SK-N-SH (cell line): ENCODE data around the gene ITGA1. TPM values are rescaled to one million over a fixed set of nuclear protein-coding genes. Genes with fewer than 3 reads are reported as not detected.

Source experiments
- CTCF ChIA-PET: fragments of 300-600, 350-600 bp; formaldehyde crosslinking; extraction: SDS; loops from one replicate; lab custom pipeline; 2021; lab: Yijun Ruan, JAX
- POLR2A ChIA-PET: fragments of 350-600 bp; sonication (Branson Sonifier 250); formaldehyde crosslinking; extraction: SDS; loops from one replicate; lab custom pipeline; 2020; ENCODE audit warnings: antibody characterized with exemption, inconsistent platforms; lab: Yijun Ruan, JAX
- DNase-seq: peaks from one replicate; pipeline ENCODE4 v3.0.0; 2012
- H2AFZ ChIP-seq: fragments of 200-600 bp; sonication (generic); 2 replicates; pipeline ENCODE4 v1.8.1; 2016; ENCODE audit warnings: antibody characterized with exemption, mild to moderate bottlenecking, low read depth
- H3F3A ChIP-seq: fragments of 200-600 bp; sonication (generic); replicated peaks from 2 replicates; pipeline ENCODE3; 2016; ENCODE audit warnings: antibody characterized with exemption, mild to moderate bottlenecking; ENCODE audit not compliant: insufficient read depth
- H3K27ac ChIP-seq, 2 experiments: fragments of 200-500 bp in 1 of 2; fragments of 200-600 bp in 1 of 2; sonication (Bioruptor generic) in 1 of 2; sonication (generic), shearing (Covaris generic) in 1 of 2; 2 replicates each; pipeline versions ENCODE4 v1.5.1 to v1.6.1; 2014 to 2016; ENCODE audit warnings: low read depth in 2 of 2, inconsistent platforms in 1 of 2, low read length in 1 of 2, mild to moderate bottlenecking in 1 of 2, mixed read lengths in 1 of 2
- H3K27me3 ChIP-seq: fragments of 200-600 bp; sonication (generic), shearing (Covaris generic); 2 replicates; pipeline ENCODE4 v1.6.1; 2016; ENCODE audit warnings: mixed run types; ENCODE audit not compliant: insufficient read depth
- H3K36me3 ChIP-seq, 2 experiments: fragments of 200-500 bp in 1 of 2; fragments of 200-600 bp in 1 of 2; sonication (Bioruptor generic) in 1 of 2; sonication (generic) in 1 of 2; replicated peaks in 1 of 2; 2 replicates each; pipeline versions ENCODE3 to v1.5.1; 2014 to 2016; ENCODE audit warnings: low read length in 1 of 2, mild to moderate bottlenecking in 1 of 2; ENCODE audit not compliant: insufficient read depth in 2 of 2, control insufficient read depth in 1 of 2
- H3K4me1 ChIP-seq, 2 experiments: fragments of 200-500 bp in 1 of 2; fragments of 200-600 bp in 1 of 2; sonication (Bioruptor generic) in 1 of 2; sonication (generic), shearing (Covaris generic) in 1 of 2; 2 replicates each; pipeline versions ENCODE4 v1.5.1 to v1.6.1; 2014 to 2016; ENCODE audit warnings: low read depth in 1 of 2, low read length in 1 of 2, mixed run types in 1 of 2; ENCODE audit not compliant: insufficient read depth in 2 of 2, control insufficient read depth in 1 of 2
- H3K4me2 ChIP-seq: fragments of 200-600 bp; sonication (generic), shearing (Covaris generic); 2 replicates; pipeline ENCODE4 v1.6.1; 2017; ENCODE audit warnings: mixed run types
- H3K4me3 ChIP-seq, 2 experiments: fragments of 200-500 bp in 1 of 2; fragments of 200-600 bp in 1 of 2; sonication (Bioruptor generic) in 1 of 2; sonication (generic), shearing (Covaris generic) in 1 of 2; 2 replicates each; pipeline versions ENCODE4 v1.5.1 to v1.8.1; 2014 to 2016; ENCODE audit warnings: low read depth in 2 of 2, inconsistent platforms in 1 of 2, low read length in 1 of 2, mild to moderate bottlenecking in 1 of 2, mixed read lengths in 1 of 2, moderate library complexity in 1 of 2
- H3K79me2 ChIP-seq: fragments of 200-600 bp; sonication (generic); 2 replicates; pipeline ENCODE4 v1.8.1; 2017; ENCODE audit warnings: mild to moderate bottlenecking; ENCODE audit not compliant: insufficient read depth
- H3K9ac ChIP-seq: fragments of 200-600 bp; sonication (generic); 2 replicates; pipeline ENCODE4 v1.6.1; 2017; ENCODE audit warnings: mixed run types
- H3K9me2 ChIP-seq: fragments of 200-600 bp; sonication (generic); 2 replicates; pipeline ENCODE4 v1.6.1; 2017; ENCODE audit warnings: mixed run types
- H3K9me3 ChIP-seq: fragments of 200-600 bp; sonication (generic); 2 replicates; pipeline ENCODE4 v1.6.1; 2017; ENCODE audit warnings: mixed run types, mild to moderate bottlenecking, moderate library complexity
- H4K20me1 ChIP-seq: fragments of 200-600 bp; sonication (generic); 2 replicates; pipeline ENCODE4 v1.6.1; 2017; ENCODE audit warnings: mild to moderate bottlenecking, mixed run types; ENCODE audit not compliant: insufficient read depth
- CHD2 ChIP-seq: fragments of 150-350 bp; IDR thresholded peaks from 2 replicates; pipeline ENCODE4 v1.6.1; 2018; ENCODE audit warnings: low read length; ENCODE audit not compliant: partially characterized antibody
- CTCF ChIP-seq: fragments of 200-600 bp; sonication (generic); IDR thresholded peaks from 2 replicates; pipeline ENCODE4 v1.6.1; 2017; ENCODE audit warnings: antibody characterized with exemption, mild to moderate bottlenecking, moderate library complexity
- FOSL2 ChIP-seq: IDR thresholded peaks from 2 replicates; pipeline ENCODE4 v1.4.0; 2012; ENCODE audit warnings: low read depth, mild to moderate bottlenecking, moderate library complexity, borderline replicate concordance
- FOXJ3 ChIP-seq: sonication (generic); formaldehyde crosslinking; IDR thresholded peaks from 2 replicates; pipeline ENCODE4 v1.5.1; 2020; ENCODE audit warnings: mild to moderate bottlenecking, missing genetic modification reagents
- POLR2AphosphoS5 ChIP-seq: IDR thresholded peaks from 2 replicates; pipeline ENCODE4 v1.6.1; 2012; ENCODE audit warnings: low read depth, low read length
- RFX5 ChIP-seq: IDR thresholded peaks from 2 replicates; pipeline ENCODE4 v1.6.1; 2012; ENCODE audit warnings: mild to moderate bottlenecking, improper control_type of control experiment, low read length
- RXRA ChIP-seq: IDR thresholded peaks from 2 replicates; pipeline ENCODE4 v1.4.0; 2012; ENCODE audit warnings: low read depth, mild to moderate bottlenecking, borderline replicate concordance
- TAF1 ChIP-seq: IDR thresholded peaks from 2 replicates; pipeline ENCODE4 v1.6.1; 2012; ENCODE audit warnings: low read depth, mild to moderate bottlenecking, low read length, moderate library complexity, borderline replicate concordance
- TCF12 ChIP-seq: IDR thresholded peaks from 2 replicates; pipeline ENCODE4 v1.4.0; 2012
- USF1 ChIP-seq: IDR thresholded peaks from 2 replicates; pipeline ENCODE4 v1.4.0; 2012; ENCODE audit warnings: low read depth, borderline replicate concordance
- YY1 ChIP-seq: IDR thresholded peaks from 2 replicates; pipeline ENCODE4 v1.4.0; 2012; ENCODE audit warnings: low read depth, mild to moderate bottlenecking
- ZBTB33 ChIP-seq: IDR thresholded peaks from 2 replicates; pipeline ENCODE4 v1.4.0; 2012; ENCODE audit warnings: low read depth, borderline replicate concordance
- WGBS: methylation state at CpG from one replicate; pipeline ENCODE4 v1.1.6; 2017; ENCODE audit warnings: low lambda C conversion rate; 5-methylcytosine and 5-hydroxymethylcytosine counted together
- polyA plus RNA-seq, 3 experiments: library from polyadenylated mRNA; depleted of rRNA; stranded (reverse); fragments of >200 nt; gene quantifications; 2 replicates each; pipeline ENCODE4 v1.2.3, GENCODE V29; 2012
- TF ChIP-seq, protein P1 (sequence below): fragments of 150-350 bp; IDR thresholded peaks from 2 replicates; pipeline ENCODE4 v1.6.1; 2017; ENCODE audit warnings: antibody characterized with exemption, low read length, low read depth, borderline replicate concordance

The ITGA1 gene
- polyA plus RNA-seq, 1 of the 3 experiments (the other 2 are of a cell fraction): 7.7 TPM

DNA sequence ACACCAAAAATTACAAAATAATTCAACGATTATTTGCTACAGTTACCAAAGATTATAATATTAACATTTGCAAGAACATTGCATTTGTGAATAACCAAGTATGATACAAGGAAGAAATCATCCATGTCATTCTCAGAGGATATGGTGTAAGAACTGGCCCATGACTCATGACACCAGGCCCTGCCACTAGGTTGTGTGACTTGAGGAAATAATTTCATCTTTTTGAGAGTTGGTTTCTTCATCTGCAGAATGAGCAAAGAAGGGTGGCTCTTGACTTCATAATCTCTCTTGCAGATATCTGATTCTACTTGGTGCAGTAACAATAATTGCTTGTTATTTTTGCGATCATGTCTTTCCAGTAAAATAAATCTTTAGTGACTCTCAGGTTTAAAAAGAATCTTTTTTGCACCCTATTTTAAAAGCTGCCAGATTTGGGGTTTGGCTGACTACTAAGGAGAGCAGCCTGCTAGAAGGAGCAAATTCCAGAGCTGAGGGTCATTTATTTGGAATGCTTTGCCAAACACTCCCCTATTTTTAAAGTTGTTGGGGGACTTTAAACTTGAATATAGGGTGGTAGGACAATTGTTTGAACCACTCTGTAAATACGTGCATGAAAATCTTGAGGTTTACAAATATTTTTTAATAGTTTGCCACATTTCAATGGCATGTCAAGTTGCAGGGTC lies 23.5 kb downstream of the ITGA1 start:
- Histone ChIP-seq H3K4me2 (no peak overlapping the region), H3K9me3 (no peaks in the 10 kb centered on the region), H3K79me2 (peaks cover 14% of the 10 kb centered on the region), H3K9me2 (no peaks in the 10 kb centered on the region), H3K36me3 (no peaks in the 10 kb centered on the region), H3K4me3 (no peak overlapping the region), H3K9ac (no peak overlapping the region)
- CTCF ChIA-PET: interaction anchor here (1.7 to 1.9 kb wide), 2 partner anchors 10 to 12 kb away, joined by 5 to 7 read pairs; no protein-coding TSS in a partner anchor
- POLR2A ChIA-PET: no interaction called here
- TF ChIP-seq USF1: no peak
- 0 out of 2 replicates have a peak, but pooled peaks have one; percentile 23 for TF ChIP-seq FOSL2
- TF ChIP-seq, all 33 proteins: peak for 1
- Histone ChIP-seq H3K27me3 (no peaks in the 10 kb centered on the region), H3K27ac (peak overlapping the region in 1 of 2 experiments; percentile 62; a peak in 2 of 4 replicates), H3K4me1 (peaks cover 0 to 11% of the 10 kb centered on the region in 2 experiments), H2AFZ (no peak overlapping the region), H4K20me1 (no peaks in the 10 kb centered on the region), H3F3A (peaks cover 16% of the 10 kb centered on the region)
- WGBS: 80% methylated on average over 3 of the region's 3 CpGs
- DNase-seq: no peak

DNA sequence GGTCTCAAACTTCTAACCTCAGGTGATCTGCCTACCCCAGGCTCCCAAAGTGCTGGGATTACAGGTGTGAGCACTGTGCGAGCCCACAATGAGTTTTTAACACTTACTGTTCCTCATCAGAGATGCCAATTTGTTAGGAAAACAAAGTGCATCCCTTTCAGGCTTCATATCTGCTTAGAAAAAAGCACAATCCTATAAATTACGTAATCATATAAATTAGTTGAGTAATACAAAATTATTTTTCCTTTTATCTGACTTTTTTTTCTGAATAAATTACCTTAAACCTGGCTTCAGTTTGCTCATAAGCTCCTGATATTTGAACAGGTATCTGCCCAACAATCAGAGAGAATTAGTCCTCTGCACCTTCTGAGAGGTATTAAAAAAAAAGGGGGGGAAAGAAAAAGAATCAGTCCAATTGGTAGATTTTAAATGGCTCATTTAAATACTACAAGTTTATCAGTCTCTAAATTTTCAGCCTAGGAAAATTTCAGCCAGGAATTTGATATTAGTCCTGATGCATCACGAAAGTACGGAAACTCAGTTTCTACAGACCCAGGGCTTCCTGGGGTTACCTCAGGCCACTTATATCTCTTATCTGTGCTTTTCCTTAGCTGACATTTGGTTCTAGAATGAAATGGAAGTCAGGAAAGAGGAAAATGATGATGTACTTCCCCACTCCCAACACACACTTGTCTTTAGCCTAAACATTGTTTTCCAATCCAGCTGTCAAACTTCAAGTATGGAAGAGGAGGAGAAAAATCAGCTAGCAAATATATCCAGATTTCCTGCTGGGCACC lies 26.8 kb downstream of the ITGA1 start:
- Histone ChIP-seq H3K27me3 (no peaks in the 10 kb centered on the region), H3K9me3 (no peaks in the 10 kb centered on the region), H3K36me3 (no peaks in the 10 kb centered on the region), H3K9ac (no peak overlapping the region), H3K79me2 (peaks cover 3% of the 10 kb centered on the region; the same call in 1 of the 2 replicates), H3F3A (peaks cover 23% of the 10 kb centered on the region), H3K4me2 (no peak overlapping the region), H3K4me3 (no peak overlapping the region), H2AFZ (no peak overlapping the region), H3K9me2 (no peaks in the 10 kb centered on the region), H3K27ac (no peak overlapping the region), H4K20me1 (no peaks in the 10 kb centered on the region), H3K4me1 (peaks cover 0 to 8% of the 10 kb centered on the region in 2 experiments)
- 94% methylated on average over 4 of the region's 4 CpGs for whole genome bisulfite sequencing
- POLR2A ChIA-PET: no interaction called here
- CTCF ChIA-PET: no interaction called here
- DNase-seq: no peak
- TF ChIP-seq, protein P1, sequence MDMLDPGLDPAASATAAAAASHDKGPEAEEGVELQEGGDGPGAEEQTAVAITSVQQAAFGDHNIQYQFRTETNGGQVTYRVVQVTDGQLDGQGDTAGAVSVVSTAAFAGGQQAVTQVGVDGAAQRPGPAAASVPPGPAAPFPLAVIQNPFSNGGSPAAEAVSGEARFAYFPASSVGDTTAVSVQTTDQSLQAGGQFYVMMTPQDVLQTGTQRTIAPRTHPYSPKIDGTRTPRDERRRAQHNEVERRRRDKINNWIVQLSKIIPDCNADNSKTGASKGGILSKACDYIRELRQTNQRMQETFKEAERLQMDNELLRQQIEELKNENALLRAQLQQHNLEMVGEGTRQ: no peak
- TF ChIP-seq YY1 (no peak), ZBTB33 (no peak), FOXJ3 (CRISPR knock-in tag) (no peak), CHD2 (no peak), USF1 (no peak), CTCF (no peak), POLR2AphosphoS5 (no peak), TCF12 (no peak), TAF1 (no peak), RFX5 (no peak), RXRA (no peak)
